HepG2 (cell line): ENCODE data around the gene AGAP1. TPM values are rescaled to one million over a fixed set of nuclear protein-coding genes. Genes with fewer than 3 reads are reported as not detected.

Experiments used
- BRF2 ChIP-seq: sonication (generic); formaldehyde crosslinking; IDR thresholded peaks from 2 replicates; pipeline ENCODE4 v1.8.1; 2022; ENCODE audit warnings: mild to moderate bottlenecking, missing genetic modification reagents
- GABPA ChIP-seq, 2 experiments: IDR thresholded peaks; 2 replicates each; pipeline ENCODE4 v1.6.1; 2011 to 2016; ENCODE audit warnings: low read depth in 2 of 2, low read length in 1 of 2, missing biosample characterization in 1 of 2, missing genetic modification characterization in 1 of 2
- HMGXB4 ChIP-seq, 2 experiments: sonication (generic) in 1 of 2; formaldehyde crosslinking in 1 of 2; IDR thresholded peaks; 2 replicates each; pipeline versions ENCODE4 v1.4.0 to v1.6.1; 2018 to 2020; ENCODE audit warnings: missing genetic modification reagents in 2 of 2, borderline replicate concordance in 1 of 2, low read depth in 1 of 2, mild to moderate bottlenecking in 1 of 2, missing biosample characterization in 1 of 2
- KIAA2018 ChIP-seq: sonication (generic); formaldehyde crosslinking; IDR thresholded peaks from 2 replicates; pipeline ENCODE4 v1.5.0; 2020; ENCODE audit warnings: mild to moderate bottlenecking, missing genetic modification reagents, borderline replicate concordance
- MAF1 ChIP-seq: sonication (generic); formaldehyde crosslinking; IDR thresholded peaks from 2 replicates; pipeline ENCODE4 v1.5.0; 2020; ENCODE audit warnings: missing genetic modification reagents, borderline replicate concordance
- MBD4 ChIP-seq: IDR thresholded peaks from 2 replicates; pipeline ENCODE4 v1.6.1; 2012; ENCODE audit warnings: low read length, inconsistent platforms, borderline replicate concordance
- MXD1 ChIP-seq: sonication (generic); formaldehyde crosslinking; IDR thresholded peaks from 2 replicates; pipeline ENCODE4 v1.4.0; 2020; ENCODE audit warnings: mild to moderate bottlenecking, missing genetic modification reagents
- MXI1 ChIP-seq: IDR thresholded peaks from 3 replicates; pipeline ENCODE4 v1.6.1; 2012; ENCODE audit warnings: low read depth, low read length, inconsistent platforms, borderline replicate concordance
- NFYB ChIP-seq: sonication (generic); formaldehyde crosslinking; IDR thresholded peaks from 2 replicates; pipeline ENCODE4 v1.4.0; 2020; ENCODE audit warnings: missing genetic modification reagents
- PAF1 ChIP-seq: IDR thresholded peaks from 2 replicates; pipeline ENCODE4 v1.6.1; 2016; ENCODE audit warnings: missing genetic modification reagents, missing compliant biosample characterization
- POGZ ChIP-seq: sonication (generic); formaldehyde crosslinking; IDR thresholded peaks from 2 replicates; pipeline ENCODE4 v1.4.0; 2020; ENCODE audit warnings: mild to moderate bottlenecking, missing genetic modification reagents
- THAP11 ChIP-seq: IDR thresholded peaks from 2 replicates; pipeline ENCODE4 v1.6.1; 2016; ENCODE audit warnings: missing biosample characterization, missing genetic modification reagents
- ZFP62 ChIP-seq: sonication (generic); formaldehyde crosslinking; IDR thresholded peaks from 2 replicates; pipeline ENCODE4 v1.4.0; 2020; ENCODE audit warnings: missing genetic modification reagents
- ZNF605 ChIP-seq: sonication (generic); formaldehyde crosslinking; IDR thresholded peaks from 2 replicates; pipeline ENCODE4 v1.8.0; 2022; ENCODE audit warnings: mild to moderate bottlenecking, missing genetic modification reagents
- ZNF720 ChIP-seq: sonication (generic); formaldehyde crosslinking; IDR thresholded peaks from 2 replicates; pipeline ENCODE4 v1.4.0; 2020; ENCODE audit warnings: missing genetic modification reagents
- ZNF737 ChIP-seq: sonication (generic); formaldehyde crosslinking; IDR thresholded peaks from 2 replicates; pipeline ENCODE4 v1.5.0; 2020; ENCODE audit warnings: missing genetic modification reagents, mild to moderate bottlenecking, borderline replicate concordance
- ZNF746 ChIP-seq: sonication (generic); formaldehyde crosslinking; IDR thresholded peaks from 2 replicates; pipeline ENCODE4 v1.8.0; 2022; ENCODE audit warnings: mild to moderate bottlenecking, missing genetic modification reagents
- ZNF776 ChIP-seq: sonication (generic); formaldehyde crosslinking; IDR thresholded peaks from 2 replicates; pipeline ENCODE4 v1.4.0; 2020; ENCODE audit warnings: mild to moderate bottlenecking, missing genetic modification reagents
- ZNF891 ChIP-seq: sonication (generic); formaldehyde crosslinking; IDR thresholded peaks from 2 replicates; pipeline ENCODE4 v1.5.0; 2020; ENCODE audit warnings: mild to moderate bottlenecking, missing genetic modification reagents
- polyA plus RNA-seq, 8 experiments: library from polyadenylated mRNA; depleted of rRNA in 3 of 8; stranded (reverse) in 7 of 8; unstranded in 1 of 8; fragments of >200 nt; fragmentation: Illumina TruSeq in 4 of 8; extraction: Trizol in 4 of 8; gene quantifications; 2 replicates each; pipeline versions ENCODE4 v1.2.1 to v1.2.3, GENCODE V29; 2011 to 2016; ENCODE audit warnings: low read depth in 4 of 8, missing spikeins in 1 of 8, mixed read lengths in 1 of 8; ENCODE audit not compliant: insufficient read depth in 1 of 8
- total RNA-seq, 5 experiments: library from RNA; depleted of rRNA; stranded (reverse); fragments of >200 nt; fragmentation: Illumina TruSeq; extraction: Trizol; gene quantifications; 2 replicates each; pipeline ENCODE4 v1.2.3, GENCODE V29; 2016; ENCODE audit warnings: low read depth in 1 of 5

The AGAP1 gene
- total and polyA plus RNA-seq, 2 of the 13 experiments (the other 11 are each of a cell fraction or from before 2014, with no cell fraction given), result 21.2 to 32.7 TPM

- TF ChIP-seq MBD4, result no peak
- TF ChIP-seq MAF1, result 0 out of 2 replicates have a peak, but pooled peaks have one; percentile 45
- no peak for TF ChIP-seq MXI1
- TF ChIP-seq ZNF720 (CRISPR knock-in tag), result no peak
- TF ChIP-seq HMGXB4 (CRISPR knock-in tag; IDR thresholded peaks at IDR 0.05; ENCODE audit: borderline replicate concordance in 1 of 2, low read depth in 1 of 2), result no peak
- no peak for TF ChIP-seq PAF1 (CRISPR knock-in tag)
- TF ChIP-seq ZNF891 (CRISPR knock-in tag), result no peak
- no peak for TF ChIP-seq GABPA (IDR thresholded peaks at IDR 0.05; ENCODE audit: low read depth, low read length)
- no peak for TF ChIP-seq GABPA (CRISPR knock-in tag; IDR thresholded peaks at IDR 0.05; ENCODE audit: low read depth)
- 0 out of 2 replicates have a peak, but pooled peaks have one; percentile 14 for TF ChIP-seq POGZ (CRISPR knock-in tag)
- TF ChIP-seq NFYB (CRISPR knock-in tag), result no peak
- no peak for TF ChIP-seq ZNF605
- TF ChIP-seq KIAA2018, result no peak
- TF ChIP-seq ZNF737 (CRISPR knock-in tag), result no peak
- no peak for TF ChIP-seq ZNF776 (CRISPR knock-in tag)
- TF ChIP-seq MXD1 (CRISPR knock-in tag), result no peak
- TF ChIP-seq ZNF746, result 0 out of 2 replicates have a peak, but pooled peaks have one; percentile 34
- TF ChIP-seq BRF2 (CRISPR knock-in tag), result no peak
- peak; percentile 45; the same call in 1 of the 2 replicates for TF ChIP-seq THAP11
- TF ChIP-seq ZFP62 (CRISPR knock-in tag), result no peak
Observed at GRCh38 chr2:235666213-235666781, 172.5 kb downstream of the AGAP1 start (continued).
